ENCODE data around the gene CFAP46.

Gene CFAP46

DNA sequence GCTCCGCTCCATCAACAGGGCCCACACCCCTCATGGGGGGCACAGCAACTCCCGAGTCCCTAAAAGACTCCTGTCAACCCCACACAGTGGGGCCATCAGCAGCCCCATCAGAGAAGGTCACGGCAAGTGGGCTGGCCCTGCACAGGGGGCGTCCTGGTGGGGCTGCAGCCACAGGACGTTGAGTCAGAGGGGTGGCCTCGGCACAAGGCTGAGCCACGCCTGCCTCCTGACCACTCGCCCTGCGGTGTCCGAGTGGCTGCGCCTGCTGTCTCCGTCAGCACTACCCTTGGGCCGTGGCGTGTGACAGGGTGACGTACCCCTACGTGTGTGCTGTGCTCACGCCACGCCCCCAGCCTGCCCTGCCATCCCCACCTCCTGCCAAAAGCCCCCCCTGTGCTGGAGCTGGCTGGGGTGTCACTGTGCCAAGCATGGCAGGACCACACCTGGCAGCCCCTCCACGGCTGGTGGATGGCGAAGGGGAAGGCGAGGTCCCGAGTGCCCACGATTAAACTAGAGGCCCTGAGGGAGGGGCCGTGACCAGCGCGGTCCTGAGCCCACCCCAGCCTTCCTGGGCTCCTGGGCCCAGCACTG is 130.4 kb downstream of the CFAP46 start:
- in situ Hi-C loops (cut with MboI; ENCODE audit: low sequenced_read_pairs), result no loop called here
- Histone ChIP-seq H3K27me3 (ENCODE audit: low read depth) (no peaks in the 10 kb centered on the region), H3K4me3 (no peak overlapping the region), H3K4me1 (no peaks in the 10 kb centered on the region), H3K36me3 (replicated peaks) (no peaks in the 10 kb centered on the region), H3K9me3 (no peaks in the 10 kb centered on the region)
- DNase-seq (ENCODE audit: low spot score in 2 of 2), result peak in 1 of 2 experiments; percentile 4

DNA sequence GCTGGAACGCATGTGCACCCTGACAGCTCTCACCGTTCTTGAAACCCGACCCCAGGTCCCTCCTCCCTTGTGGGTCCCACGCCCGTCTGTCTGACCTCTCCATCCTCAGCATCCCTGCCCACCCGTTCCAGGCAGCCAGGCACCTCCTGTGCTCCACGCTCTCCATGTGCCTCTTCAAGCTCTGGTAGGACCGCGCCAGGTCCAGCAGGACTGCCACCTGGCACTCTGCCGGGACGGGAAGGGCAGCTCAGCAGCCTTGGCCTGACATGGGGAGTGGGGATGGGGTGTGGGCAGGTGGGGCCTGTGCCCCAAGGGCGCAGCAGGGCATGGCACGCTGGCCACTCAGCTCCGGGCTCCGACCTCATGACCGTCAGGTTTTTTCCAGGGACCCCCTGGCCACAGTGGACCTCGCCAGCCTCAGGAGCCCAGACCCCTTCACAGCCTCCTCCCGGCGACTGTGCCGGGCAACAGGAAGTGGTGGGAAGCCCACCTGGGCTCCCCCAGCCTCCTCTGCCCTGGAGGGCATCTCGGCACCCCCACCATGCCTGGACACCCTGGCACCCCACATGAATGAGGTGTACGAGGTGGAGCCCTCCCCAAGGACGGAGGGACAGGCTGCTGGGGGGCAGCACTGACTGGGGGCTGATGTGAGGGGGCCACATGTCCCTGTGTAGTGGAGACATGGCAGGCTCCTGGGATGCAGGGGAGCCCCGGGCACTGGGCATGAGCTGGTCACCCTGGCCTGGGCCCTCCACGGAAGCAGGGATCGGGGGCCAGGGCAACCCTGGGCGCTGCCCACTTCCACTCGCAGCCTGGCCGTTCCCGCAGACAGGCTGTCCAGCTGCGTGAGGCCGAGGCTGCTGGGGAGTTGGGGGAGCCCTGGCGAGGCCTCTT is 131.3 kb downstream of the CFAP46 start:
- in situ Hi-C loops (cut with MboI; ENCODE audit: low sequenced_read_pairs), result no loop called here
- Histone ChIP-seq H3K4me1 (no peaks in the 10 kb centered on the region), H3K4me3 (no peak overlapping the region), H3K36me3 (replicated peaks) (no peaks in the 10 kb centered on the region), H3K27me3 (ENCODE audit: low read depth) (no peaks in the 10 kb centered on the region), H3K9me3 (no peaks in the 10 kb centered on the region)
- DNase-seq (ENCODE audit: low spot score in 2 of 2), result peak in 1 of 2 experiments; percentile 7

DNA sequence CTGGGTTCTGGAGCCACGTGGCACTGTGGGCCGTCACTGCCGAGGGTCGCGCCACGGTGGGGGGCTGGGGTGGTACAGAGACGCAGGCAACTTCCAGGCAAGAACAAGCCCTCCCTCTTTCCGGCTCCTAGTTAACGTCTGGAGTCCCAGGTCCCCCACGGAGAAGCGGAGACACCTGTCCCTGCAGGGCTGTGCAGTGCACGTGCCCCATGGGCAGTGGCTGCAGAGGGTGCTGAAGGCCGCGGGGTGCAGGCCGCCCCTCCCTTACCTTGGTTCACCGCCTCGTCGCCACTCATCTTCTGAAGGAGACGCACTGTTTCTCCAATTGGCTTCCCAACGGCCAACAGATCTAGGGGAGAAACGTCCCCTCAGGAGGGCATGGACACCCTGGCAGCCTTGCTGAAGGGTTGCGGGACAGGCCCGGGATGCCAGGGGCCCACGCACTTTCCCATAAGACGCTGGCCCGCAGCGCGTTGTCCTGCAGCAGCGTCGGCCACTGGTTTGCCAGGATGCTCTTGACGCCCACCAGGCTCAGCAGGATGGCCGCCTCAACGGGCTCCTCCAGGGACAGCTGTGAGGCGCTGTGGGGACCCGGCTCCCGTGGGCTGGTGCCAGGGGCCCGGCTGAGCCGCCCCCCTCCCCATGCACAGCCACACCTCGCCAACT is 132.1 kb downstream of the CFAP46 start:
- no peaks in the 10 kb centered on the region for H3K4me1 ChIP-seq
- no peaks in the 10 kb centered on the region for H3K36me3 ChIP-seq (replicated peaks)
- in situ Hi-C loops (cut with MboI; ENCODE audit: low sequenced_read_pairs), result no loop called here
- no peaks in the 10 kb centered on the region for H3K9me3 ChIP-seq
- no peak overlapping the region for H3K4me3 ChIP-seq
- H3K27me3 ChIP-seq (ENCODE audit: low read depth), result no peaks in the 10 kb centered on the region
- peak in 1 of 2 experiments; percentile 6 for DNase-seq (ENCODE audit: low spot score in 2 of 2)

DNA sequence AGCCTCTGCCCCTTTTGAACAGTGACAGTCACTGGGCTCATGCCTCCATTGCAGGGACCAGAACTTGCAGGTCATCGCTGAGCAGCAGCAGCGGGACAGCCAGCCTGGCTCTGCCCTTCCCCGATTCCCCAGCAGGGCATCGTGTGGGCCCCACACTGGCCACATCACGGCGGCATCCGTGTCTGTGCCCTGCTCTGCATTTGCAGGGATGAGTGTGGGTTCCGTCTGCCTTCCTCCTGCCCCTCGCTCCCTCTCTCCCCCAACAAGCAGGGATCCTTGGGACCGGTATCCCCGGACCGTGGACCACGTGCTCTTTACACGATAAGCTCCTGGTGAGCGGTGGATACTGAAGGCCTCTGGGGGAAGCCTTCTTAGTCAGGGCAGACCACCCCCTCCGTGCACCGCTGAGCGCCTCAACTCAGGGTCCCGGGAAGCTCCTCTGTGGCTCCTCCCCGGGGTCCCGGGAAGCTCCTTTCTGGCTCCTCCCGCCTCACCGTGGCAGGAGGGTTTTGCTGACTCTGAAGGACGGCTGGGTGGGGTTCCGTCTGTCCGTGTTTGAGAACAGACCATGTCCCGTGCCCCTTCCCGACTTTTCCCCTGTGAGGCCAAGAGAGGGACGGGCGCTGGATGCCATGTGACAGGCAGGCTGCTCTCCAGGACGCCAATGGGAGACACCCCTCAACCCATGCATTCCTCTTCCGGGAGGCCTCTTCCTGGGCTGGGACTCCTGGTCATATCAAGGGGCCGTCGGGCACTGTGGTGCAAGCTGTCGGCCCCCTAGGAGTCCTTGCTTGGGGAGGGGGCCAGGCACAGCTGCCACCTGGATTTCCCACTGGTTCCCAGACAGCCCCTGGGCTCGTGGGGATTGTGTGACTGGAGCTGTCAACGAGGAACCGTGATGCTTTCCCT is 132.9 kb downstream of the CFAP46 start:
- H3K36me3 ChIP-seq (replicated peaks), result no peaks in the 10 kb centered on the region
- peak in 1 of 2 experiments; percentile 5 for DNase-seq (ENCODE audit: low spot score in 2 of 2)
- no peak overlapping the region for H3K4me3 ChIP-seq
- H3K4me1 ChIP-seq, result no peaks in the 10 kb centered on the region
- H3K9me3 ChIP-seq, result no peaks in the 10 kb centered on the region
- in situ Hi-C loops (cut with MboI; ENCODE audit: low sequenced_read_pairs), result no loop called here
- H3K27me3 ChIP-seq (ENCODE audit: low read depth), result no peaks in the 10 kb centered on the region

DNA sequence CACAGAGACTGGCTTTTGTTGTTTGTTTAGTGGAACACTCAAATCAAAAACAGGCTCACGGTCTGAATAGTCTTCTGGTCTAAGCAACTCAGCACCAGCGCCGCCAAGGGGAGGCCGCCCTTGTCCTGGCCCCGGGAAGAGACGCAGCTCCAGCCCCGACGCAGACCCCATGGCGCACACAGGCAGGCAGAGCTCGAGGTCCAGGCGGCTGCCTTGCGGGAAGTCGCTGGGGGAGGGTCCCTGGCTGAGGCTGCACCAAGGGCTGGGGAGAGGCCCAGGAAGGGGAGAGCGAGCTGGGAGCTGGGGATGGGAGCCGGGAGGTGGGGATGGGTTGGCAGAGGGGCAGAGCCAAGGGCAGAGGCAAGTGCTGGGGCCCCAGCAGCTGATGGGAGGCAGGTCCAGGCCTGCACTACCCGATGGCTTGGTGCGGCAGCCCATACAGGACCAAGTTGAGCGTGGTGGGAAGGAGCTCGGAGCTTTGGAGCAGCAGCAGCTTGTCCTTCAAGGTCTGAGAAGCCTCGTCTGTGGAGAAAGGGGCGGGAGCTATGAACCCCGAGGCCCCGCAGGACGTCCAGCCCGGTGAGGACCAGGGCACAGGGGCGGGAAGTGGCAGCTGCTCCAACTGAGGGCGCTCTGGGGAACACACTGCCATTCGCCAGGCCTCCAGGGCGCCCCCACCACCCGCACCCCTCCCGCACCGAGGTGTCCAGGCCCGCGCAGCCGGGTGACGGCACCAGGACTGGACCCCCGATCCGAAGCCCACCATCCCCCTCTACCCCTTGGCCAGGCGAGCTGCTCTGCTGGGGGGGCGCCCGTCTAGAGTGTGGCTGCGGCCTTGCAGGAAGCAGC is 133.8 kb downstream of the CFAP46 start:
- no peak overlapping the region for H3K4me3 ChIP-seq
- DNase-seq (ENCODE audit: low spot score in 2 of 2), result peak in 1 of 2 experiments; percentile 5
- in situ Hi-C loops (cut with MboI; ENCODE audit: low sequenced_read_pairs), result no loop called here
- H3K9me3 ChIP-seq, result no peaks in the 10 kb centered on the region
- H3K27me3 ChIP-seq (ENCODE audit: low read depth), result no peaks in the 10 kb centered on the region
- H3K36me3 ChIP-seq (replicated peaks), result no peaks in the 10 kb centered on the region
- H3K4me1 ChIP-seq, result no peaks in the 10 kb centered on the region

DNA sequence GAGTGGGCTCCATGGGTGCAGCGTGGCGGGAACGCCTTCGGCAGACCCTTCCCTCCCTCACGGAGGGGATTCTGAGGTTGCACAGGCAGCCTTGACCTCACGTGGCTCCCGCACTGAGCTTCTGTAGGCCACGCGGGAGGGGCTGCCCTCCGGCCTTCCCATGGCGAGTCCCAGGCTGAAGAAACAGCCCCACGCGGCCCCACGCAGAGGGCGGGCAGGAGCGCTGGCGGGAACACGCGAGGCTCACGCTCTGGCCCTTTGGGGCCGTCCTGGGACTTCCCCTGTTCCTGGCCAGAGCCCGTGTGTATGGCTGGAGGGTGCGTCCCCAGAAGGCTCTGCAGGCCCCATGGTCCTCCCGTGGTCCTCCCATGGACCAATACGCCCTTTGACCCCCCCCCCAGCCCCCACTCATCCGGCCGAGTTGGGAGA is 134.7 kb downstream of the CFAP46 start:
- H3K9me3 ChIP-seq, result no peaks in the 10 kb centered on the region
- in situ Hi-C loops (cut with MboI; ENCODE audit: low sequenced_read_pairs), result no loop called here
- DNase-seq (ENCODE audit: low spot score in 2 of 2), result peak in 1 of 2 experiments; percentile 5
- H3K4me3 ChIP-seq, result no peak overlapping the region
- H3K36me3 ChIP-seq (replicated peaks), result no peaks in the 10 kb centered on the region
- H3K27me3 ChIP-seq (ENCODE audit: low read depth), result no peaks in the 10 kb centered on the region
- H3K4me1 ChIP-seq, result no peaks in the 10 kb centered on the region

DNA sequence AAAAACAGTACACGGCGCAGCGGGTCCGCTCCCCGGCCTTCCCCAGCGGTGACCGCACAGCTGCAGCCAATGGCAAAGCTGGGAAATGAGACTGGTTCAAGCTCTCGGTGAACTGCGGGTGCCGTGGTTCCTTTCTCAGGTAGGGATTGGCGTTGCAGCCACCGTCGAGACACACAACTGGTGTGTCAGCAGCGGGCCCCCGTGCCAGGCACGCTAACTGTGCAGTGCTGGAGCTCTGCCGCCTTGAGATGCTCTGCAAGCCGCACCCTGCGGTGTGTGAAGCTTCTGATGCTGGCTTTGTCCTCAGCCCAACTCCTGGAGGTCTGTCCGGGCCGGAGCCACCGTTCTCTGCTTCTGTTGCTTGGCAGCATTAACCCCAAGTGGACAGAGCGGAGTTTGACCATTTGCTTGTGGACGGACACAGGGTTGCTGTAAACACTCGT is 135.8 kb downstream of the CFAP46 start:
- Histone ChIP-seq H3K9me3 (no peaks in the 10 kb centered on the region), H3K27me3 (ENCODE audit: low read depth) (no peaks in the 10 kb centered on the region), H3K4me3 (no peak overlapping the region), H3K36me3 (replicated peaks) (no peaks in the 10 kb centered on the region), H3K4me1 (no peaks in the 10 kb centered on the region)
- DNase-seq (ENCODE audit: low spot score in 2 of 2), result peak in 1 of 2 experiments; percentile 6
- in situ Hi-C loops (cut with MboI; ENCODE audit: low sequenced_read_pairs), result no loop called here

DNA sequence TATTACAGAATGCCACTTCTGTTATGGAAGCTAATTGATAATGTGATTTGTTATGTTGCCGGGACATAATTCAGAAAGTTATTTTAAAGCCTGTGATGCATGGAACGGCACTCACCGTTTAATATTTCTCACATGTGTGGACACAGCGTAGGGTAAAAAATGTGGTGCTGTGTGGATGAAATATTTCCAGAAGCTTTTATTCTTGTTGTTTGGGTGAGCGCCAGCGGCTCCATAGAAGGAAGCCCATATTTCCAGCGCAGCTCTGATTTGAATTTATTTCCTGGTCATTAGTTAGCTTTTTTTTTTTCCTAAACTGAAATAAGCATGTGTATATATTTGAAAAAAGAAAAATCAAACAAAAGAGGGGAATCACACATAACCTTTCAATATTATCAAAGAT is 136.3 kb downstream of the CFAP46 start:
- Histone ChIP-seq H3K4me3 (no peak overlapping the region), H3K4me1 (no peaks in the 10 kb centered on the region), H3K27me3 (ENCODE audit: low read depth) (no peaks in the 10 kb centered on the region), H3K36me3 (replicated peaks) (no peaks in the 10 kb centered on the region), H3K9me3 (no peaks in the 10 kb centered on the region)
- in situ Hi-C loops (cut with MboI; ENCODE audit: low sequenced_read_pairs), result no loop called here
- DNase-seq (ENCODE audit: low spot score in 2 of 2), result no peak

DNA sequence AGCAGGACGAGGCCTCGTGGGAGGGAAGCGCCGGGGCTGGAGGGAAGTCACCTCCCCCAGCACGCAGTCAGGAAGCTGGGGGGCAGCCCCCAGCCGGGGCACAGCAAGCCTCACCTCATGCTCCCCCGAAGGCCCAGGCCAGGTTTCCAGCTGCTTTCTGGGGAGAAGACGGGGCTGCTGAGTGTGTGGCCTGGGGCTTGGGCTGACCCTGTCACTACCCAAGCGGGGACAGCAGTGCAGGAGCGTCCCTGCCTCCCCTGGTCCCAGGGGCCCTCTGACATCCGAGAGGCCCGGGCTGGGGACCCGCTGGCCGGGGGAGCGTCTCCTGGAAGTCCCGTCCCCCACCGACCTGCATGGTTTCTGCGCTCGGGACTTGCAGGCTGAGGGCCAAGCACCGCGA is 136.8 kb downstream of the CFAP46 start:
- in situ Hi-C loops (cut with MboI; ENCODE audit: low sequenced_read_pairs), result no loop called here
- DNase-seq (ENCODE audit: low spot score in 2 of 2), result no peak
- no peaks in the 10 kb centered on the region for H3K36me3 ChIP-seq (replicated peaks)
- no peaks in the 10 kb centered on the region for H3K27me3 ChIP-seq (ENCODE audit: low read depth)
- H3K4me1 ChIP-seq, result no peaks in the 10 kb centered on the region
- no peaks in the 10 kb centered on the region for H3K9me3 ChIP-seq
- no peak overlapping the region for H3K4me3 ChIP-seq

DNA sequence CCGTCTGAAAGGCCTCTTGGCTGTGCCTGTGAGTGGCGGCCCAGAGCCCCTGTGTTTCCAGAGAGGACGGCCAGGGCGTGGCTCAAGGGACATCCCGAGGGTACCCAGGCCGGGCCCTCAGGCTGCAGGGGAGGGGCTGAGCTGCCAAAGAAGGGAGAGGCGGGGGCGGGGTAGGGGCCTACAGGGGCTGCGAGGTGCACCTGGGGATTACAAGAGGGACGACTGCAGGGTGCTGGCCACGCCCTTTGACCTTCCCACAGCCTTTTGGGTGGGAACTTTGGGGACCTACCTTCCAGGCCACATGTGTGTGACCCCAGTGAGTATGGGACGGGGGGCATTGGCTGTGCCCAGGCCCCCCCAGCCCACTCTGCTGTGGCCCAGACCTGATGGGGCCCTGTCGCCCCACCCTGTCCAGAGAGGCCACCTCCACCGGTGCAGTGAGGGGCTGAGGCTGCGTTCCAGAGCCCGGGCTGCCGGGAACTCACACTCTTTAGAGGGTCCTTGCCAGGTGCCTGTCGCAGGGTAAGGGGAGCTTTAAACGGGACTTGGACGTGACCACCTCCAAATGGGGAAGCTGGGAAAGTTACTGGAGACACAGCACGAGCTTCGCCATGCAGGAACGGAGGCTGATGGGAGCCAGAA is 137.5 kb downstream of the CFAP46 start:
- in situ Hi-C loops (cut with MboI; ENCODE audit: low sequenced_read_pairs), result no loop called here
- H3K36me3 ChIP-seq (replicated peaks), result no peaks in the 10 kb centered on the region

DNA sequence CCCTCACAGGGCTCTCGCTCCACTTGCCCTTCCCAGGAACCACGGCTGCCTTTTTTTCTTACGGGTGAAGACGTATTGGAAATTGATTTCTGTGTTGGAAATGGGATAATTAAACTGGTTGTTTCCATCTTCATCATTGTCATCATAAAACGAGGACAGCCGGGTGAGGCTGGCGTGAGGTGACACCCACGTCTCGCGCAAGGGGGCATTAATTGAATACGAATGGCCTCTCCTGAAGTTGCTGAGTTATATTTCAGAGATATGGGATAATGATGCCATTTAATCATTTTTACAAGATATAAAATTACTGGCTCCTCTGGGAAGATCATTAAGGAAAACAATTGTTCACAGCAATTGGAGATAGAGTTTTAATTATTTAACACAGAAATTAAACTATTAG is 138.1 kb downstream of the CFAP46 start:
- Histone ChIP-seq H3K4me1 (no peaks in the 10 kb centered on the region), H3K27me3 (ENCODE audit: low read depth) (no peaks in the 10 kb centered on the region), H3K36me3 (replicated peaks) (no peaks in the 10 kb centered on the region), H3K9me3 (no peaks in the 10 kb centered on the region), H3K4me3 (no peak overlapping the region)
- no peak for DNase-seq (ENCODE audit: low spot score in 2 of 2)
- in situ Hi-C loops (cut with MboI; ENCODE audit: low sequenced_read_pairs), result no loop called here

More for the DNA sequence above, 137.5 kb downstream of the CFAP46 start:
- Histone ChIP-seq H3K4me3 (no peak overlapping the region), H3K9me3 (no peaks in the 10 kb centered on the region), H3K27me3 (ENCODE audit: low read depth) (no peaks in the 10 kb centered on the region), H3K4me1 (no peaks in the 10 kb centered on the region)
- peak in 1 of 2 experiments; percentile 32 for DNase-seq (ENCODE audit: low spot score in 2 of 2)
